Endothelial cell of umbilical vein (primary cell): ENCODE data around the gene TRIM46. TPM values are rescaled to one million over a fixed set of nuclear protein-coding genes. Genes with fewer than 3 reads are reported as not detected.

ENCODE experiments used
- BruUV-seq: library from RNA; stranded (reverse); fragments of 400-500 nt; replicated peaks from 2 replicates; lab custom pipeline; 2021; lab: Mats Ljungman, UMichigan
- CTCF ChIA-PET: fragments of 300-600, 350-600 bp; sonication (Branson Sonifier 250); formaldehyde crosslinking; loops from one replicate; lab custom pipeline; 2021; ENCODE audit warnings: antibody characterized with exemption, inconsistent platforms; lab: Charles Lee
- POLR2A ChIA-PET: fragments of 300-600, 350-600 bp; sonication (Branson Sonifier 250); formaldehyde crosslinking; loops from one replicate; lab custom pipeline; 2021; ENCODE audit warnings: antibody characterized with exemption, inconsistent platforms; lab: Charles Lee
- DNase-seq: peaks from one replicate; pipeline ENCODE4 v3.0.0-alpha.2; 2011; ENCODE audit warnings: low read depth, low spot score
- FAIRE-seq: peaks from 2 replicates; lab custom pipeline; 2011; peaks lifted over from hg19 to GRCh38; lab: Jason Lieb, UNC
- H2AFZ ChIP-seq: 2 replicates; pipeline ENCODE4 v1.6.0; 2012; ENCODE audit warnings: low read depth, low read length, control low read depth, inconsistent platforms
- H3K27ac ChIP-seq: 2 replicates; pipeline ENCODE4 v1.5.1; 2011; ENCODE audit warnings: low read depth, mild to moderate bottlenecking, control low read depth, low read length, moderate library complexity; ENCODE audit not compliant: insufficient read depth
- H3K27me3 ChIP-seq, 2 experiments: 2 replicates each; pipeline versions ENCODE4 v1.6.0 to v1.6.1; 2011; ENCODE audit warnings: low read length in 2 of 2, mixed read lengths in 1 of 2; ENCODE audit not compliant: control insufficient read depth in 2 of 2, insufficient read depth in 2 of 2
- H3K36me3 ChIP-seq, 2 experiments: 2 replicates in 1 of 2; 3 replicates in 1 of 2; pipeline ENCODE4 v1.5.1; 2011; ENCODE audit warnings: low read length in 2 of 2, mild to moderate bottlenecking in 1 of 2, moderate library complexity in 1 of 2; ENCODE audit not compliant: control insufficient read depth in 2 of 2, insufficient read depth in 2 of 2; ENCODE audit errors: extremely low read depth in 1 of 2
- H3K4me1 ChIP-seq: 3 replicates; pipeline ENCODE4 v1.5.1; 2011; ENCODE audit warnings: mild to moderate bottlenecking, low read length; ENCODE audit not compliant: control insufficient read depth, insufficient read depth; ENCODE audit errors: extremely low read depth
- H3K4me2 ChIP-seq: 2 replicates; pipeline ENCODE4 v1.6.1; 2011; ENCODE audit warnings: low read length, control low read depth, mixed read lengths; ENCODE audit not compliant: insufficient read depth
- H3K4me3 ChIP-seq, 3 experiments: fragments of 200-600 bp in 1 of 3; sonication (generic), shearing (Covaris generic) in 1 of 3; replicated peaks in 1 of 3; 2 replicates each; pipeline ENCODE4 v1.5.1; 2011 to 2016; ENCODE audit warnings: control low read depth in 3 of 3, low read length in 3 of 3, mild to moderate bottlenecking in 2 of 3, inconsistent platforms in 1 of 3, low read depth in 1 of 3, moderate library complexity in 1 of 3; ENCODE audit not compliant: insufficient read depth in 1 of 3
- H3K79me2 ChIP-seq: 2 replicates; pipeline ENCODE4 v1.6.0; 2012; ENCODE audit warnings: low read length, inconsistent platforms; ENCODE audit not compliant: control insufficient read depth, insufficient read depth
- H3K9ac ChIP-seq: replicated peaks from 2 replicates; pipeline ENCODE3; 2011; ENCODE audit warnings: low read length, control low read depth; ENCODE audit not compliant: insufficient read depth; ENCODE audit errors: extremely low read depth
- H3K9me1 ChIP-seq: replicated peaks from 3 replicates; pipeline ENCODE4 v1.6.0; 2011; ENCODE audit warnings: mild to moderate bottlenecking, low read length; ENCODE audit not compliant: control insufficient read depth, insufficient read depth; ENCODE audit errors: extremely low read depth
- H3K9me3 ChIP-seq: replicated peaks from 2 replicates; pipeline ENCODE4 v1.5.1; 2012; ENCODE audit warnings: low read length, inconsistent platforms; ENCODE audit not compliant: control insufficient read depth, insufficient read depth
- H4K20me1 ChIP-seq: replicated peaks from 2 replicates; pipeline ENCODE3; 2011; ENCODE audit warnings: mild to moderate bottlenecking, low read length; ENCODE audit not compliant: control insufficient read depth, insufficient read depth; ENCODE audit errors: extremely low read depth
- CTCF ChIP-seq, 2 donors: IDR thresholded peaks; 1 replicate in 1 of 2; 2 replicates in 1 of 2; pipeline ENCODE4 v1.5.1; 2011; ENCODE audit warnings: low read length in 2 of 2, mild to moderate bottlenecking in 2 of 2, moderate library complexity in 2 of 2, control low read depth in 1 of 2, inconsistent platforms in 1 of 2, low read depth in 1 of 2; ENCODE audit not compliant: insufficient read depth in 1 of 2; ENCODE audit errors: extremely low read depth in 1 of 2
- EZH2 ChIP-seq: IDR thresholded peaks from 2 replicates; pipeline ENCODE4 v1.6.1; 2012; ENCODE audit warnings: borderline replicate concordance, low read depth, mild to moderate bottlenecking, moderate library complexity, low read length, inconsistent platforms; ENCODE audit not compliant: severe bottlenecking
- FOS ChIP-seq: IDR thresholded peaks from 2 replicates; pipeline ENCODE4 v1.6.1; 2011; ENCODE audit warnings: mild to moderate bottlenecking, low read length, moderate library complexity, borderline replicate concordance; ENCODE audit not compliant: insufficient read depth
- GATA2 ChIP-seq: IDR thresholded peaks from 2 replicates; pipeline ENCODE4 v1.7.0; 2011; ENCODE audit warnings: low read depth, mild to moderate bottlenecking, moderate library complexity, mixed read lengths, low read length; ENCODE audit not compliant: insufficient read length, insufficient read depth
- JUN ChIP-seq: IDR thresholded peaks from 2 replicates; pipeline ENCODE4 v1.6.1; 2011; ENCODE audit warnings: borderline replicate concordance, low read depth; ENCODE audit not compliant: insufficient read length, insufficient read depth
- MAX ChIP-seq: IDR thresholded peaks from 2 replicates; pipeline ENCODE4 v1.6.1; 2011; ENCODE audit not compliant: insufficient read depth, insufficient read length
- MYC ChIP-seq: IDR thresholded peaks from one replicate; pipeline ENCODE4 v1.6.1; 2011; ENCODE audit warnings: mild to moderate bottlenecking, low read depth, low read length
- POLR2A ChIP-seq: IDR thresholded peaks from 2 replicates; pipeline ENCODE4 v1.6.1; 2012; ENCODE audit warnings: low read depth, mild to moderate bottlenecking, control low read depth, low read length
- POLR2AphosphoS5 ChIP-seq: IDR thresholded peaks from 2 replicates; pipeline ENCODE4 v1.6.1; 2012; ENCODE audit warnings: low read depth, mild to moderate bottlenecking, control low read depth, low read length, moderate library complexity; ENCODE audit not compliant: insufficient read depth
- dilution Hi-C: fragments of 300-500 bp; cut with MboI; formaldehyde crosslinking; loops from one replicate; pipeline ENCODE4 v1.15.0; 2019; ENCODE audit warnings: low sequenced_read_pairs; ENCODE audit not compliant: extremely low pct_ligation_motif_present
- intact Hi-C: fragments of 100-400 bp; cut with micrococcal nuclease; formaldehyde crosslinking; loops from one replicate; pipeline ENCODE4 v1.10.0; 2022
- polyA plus RNA-seq, 4 experiments: library from polyadenylated mRNA; depleted of rRNA in 3 of 4; stranded (reverse) in 3 of 4; unstranded in 1 of 4; fragments of >200 nt; gene quantifications; 2 replicates each; pipeline versions ENCODE4 v1.2.1 to v1.2.3, GENCODE V29; 2011 to 2012; ENCODE audit warnings: missing spikeins in 1 of 4
- total RNA-seq: library from RNA; stranded (reverse); gene quantifications from 2 replicates; pipeline ENCODE4 v1.2.3, GENCODE V29; 2021

Gene TRIM46
- total and polyA plus RNA-seq, 2 donors (not counting 3 experiments of a cell fraction or from before 2014, with no cell fraction given), result 9.5 to 10.0 TPM

- DNase-seq, result peak; percentile 81
- Histone ChIP-seq H4K20me1 (no peaks in the 10 kb centered on the region), H3K9ac (peak within 1 kb of the TSS; percentile 81), H3K4me1 (peaks cover 21% of the 10 kb centered on the region), H3K27me3 (peaks cover 0 to 3% of the 10 kb centered on the region in 2 experiments), H3K4me3 (peak within 1 kb of the TSS; percentile 42 to 99 (median 68)), H3K4me2 (peak within 1 kb of the TSS; percentile 80), H3K79me2 (peaks cover 24% of the 10 kb centered on the region), H3K9me1 (no peaks in the 10 kb centered on the region), H2AFZ (peak within 1 kb of the TSS; percentile 58), H3K9me3 (no peaks in the 10 kb centered on the region), H3K27ac (peak within 1 kb of the TSS; percentile 50), H3K36me3 (peaks cover 0 to 2% of the 10 kb centered on the region in 2 experiments)
- ChIA-PET CTCF (interaction anchor here (1.0 to 1.7 kb wide), 4 partner anchors 8 to 55 kb away, joined by 3 to 15 read pairs (median 9); no protein-coding TSS in a partner anchor), POLR2A (interaction anchor here (0.6 to 1.1 kb wide), 3 partner anchors 10 to 127 kb away, joined by 5 to 8 read pairs (median 5); partner anchors contain the start of gene THBS3)
- BruUV-seq, result TSS peak; percentile 39
- intact Hi-C loops, result loop anchor here (1.0 to 2.0 kb wide), 2 partner anchors 13 to 27 kb away; partner anchors contain the start of gene EFNA1
- peak; percentile 38 for TF ChIP-seq POLR2AphosphoS5
- TF ChIP-seq MYC, result no peak
- TF ChIP-seq MAX, result no peak
- TF ChIP-seq POLR2A, result peak; percentile 77
- dilution Hi-C loops, result no loop called here
- FAIRE-seq, result peak; percentile 82
Measured at GRCh38 chr1:155139895-155140629, 33.6 kb upstream of the TRIM46 start, which contains the start of gene DPM3. TSS of gene DPM3 (minus strand) at chr1:155140531. CDS start at chr1:155140240, 291 bp downstream.

GRCh38 chr1:155140630-155140953 is 33.1 kb upstream of the TRIM46 start:
- intact Hi-C loops (loop anchor here (1.0 to 2.0 kb wide), 2 partner anchors 14 to 27 kb away; partner anchors contain the start of gene EFNA1), dilution Hi-C loops (no loop called here)
- DNase-seq, result no peak
- peaks cover 0 to 3% of the 10 kb centered on the region in 2 experiments for H3K27me3 ChIP-seq
- FAIRE-seq, result no peak
- H4K20me1 ChIP-seq, result no peaks in the 10 kb centered on the region
- BruUV-seq, result no TSS peak
- H3K4me1 ChIP-seq, result peaks cover 16% of the 10 kb centered on the region
- no peak overlapping the region for H3K9ac ChIP-seq
- peak overlapping the region in 2 of 3 experiments; percentile 68 to 99 for H3K4me3 ChIP-seq
- CTCF ChIA-PET, result interaction anchor here (1.0 to 1.7 kb wide), 4 partner anchors 8 to 56 kb away, joined by 3 to 15 read pairs (median 9); no protein-coding TSS in a partner anchor
- H3K4me2 ChIP-seq, result peak overlapping the region; percentile 23
- POLR2A ChIA-PET, result interaction anchor here (0.6 kb wide), 1 partner anchor 128 kb away, joined by 5 read pairs; no protein-coding TSS in a partner anchor
- TF ChIP-seq GATA2 (no peak), MAX (no peak), POLR2A (no peak), JUN (no peak), EZH2 (no peak), FOS (no peak), CTCF (IDR thresholded peaks at IDR 0.05; ENCODE audit: extremely low read depth in 1 of 2, insufficient read depth in 1 of 2, low read depth in 1 of 2, low read length in 2 of 2) (no peak), MYC (no peak), POLR2AphosphoS5 (no peak)
- H3K9me1 ChIP-seq, result no peaks in the 10 kb centered on the region
- H3K79me2 ChIP-seq, result peaks cover 24% of the 10 kb centered on the region
- H3K36me3 ChIP-seq, result peaks cover 0 to 2% of the 10 kb centered on the region in 2 experiments
- no peak overlapping the region for H3K27ac ChIP-seq
- peak overlapping the region; percentile 42 for H2AFZ ChIP-seq
- H3K9me3 ChIP-seq, result no peaks in the 10 kb centered on the region
